ENCODE data around the gene KLB.

GRCh38 chr4:39357002-39357401 lies 49.7 kb upstream of the KLB start:
- TF ChIP-seq POLR2AphosphoS5 (IDR thresholded peaks at IDR 0.05; ENCODE audit: low read depth, low read length) (no peak), FOXP2 (optimal IDR thresholded peaks at IDR 0.05; ENCODE audit: borderline replicate concordance, extremely low read depth, extremely low read length, insufficient read depth) (no peak)

Data from PFSK-1 (cell line).